ES-I3 (cell line): ENCODE results near the gene DPP10.

Source experiments
- H3K36me3 ChIP-seq: 2 replicates; pipeline ENCODE4 v1.6.1; 2013; ENCODE audit warnings: mild to moderate bottlenecking, low read length, control low read depth, moderate library complexity; ENCODE audit not compliant: insufficient read depth
- H3K4me1 ChIP-seq: 2 replicates; pipeline ENCODE4 v1.6.1; 2013; ENCODE audit warnings: mild to moderate bottlenecking, control low read depth, low read length; ENCODE audit not compliant: insufficient read depth
- H3K9ac ChIP-seq: 2 replicates; pipeline ENCODE4 v1.6.1; 2013; ENCODE audit warnings: low read depth, mild to moderate bottlenecking, low read length, moderate library complexity
- H3K9me3 ChIP-seq: 2 replicates; pipeline ENCODE4 v1.6.1; 2013; ENCODE audit warnings: mild to moderate bottlenecking, low read length, moderate library complexity; ENCODE audit not compliant: control insufficient read depth, insufficient read depth

Gene DPP10

GRCh38 chr2:114527330-114527983, 85.0 kb downstream of the DPP10 start:
- no peaks in the 10 kb centered on the region for H3K4me1 ChIP-seq
- H3K36me3 ChIP-seq = no peaks in the 10 kb centered on the region

GRCh38 chr2:114534116-114535084, 92.0 kb downstream of the DPP10 start:
- Histone ChIP-seq H3K4me1 (no peaks in the 10 kb centered on the region), H3K9ac (no peak overlapping the region), H3K36me3 (no peaks in the 10 kb centered on the region), H3K9me3 (no peaks in the 10 kb centered on the region)

More at GRCh38 chr2:114527330-114527983, 85.0 kb downstream of the DPP10 start:
- Histone ChIP-seq H3K9ac (no peak overlapping the region), H3K9me3 (no peaks in the 10 kb centered on the region)

- Histone ChIP-seq H3K9me3 (no peaks in the 10 kb centered on the region), H3K9ac (no peak overlapping the region), H3K36me3 (no peaks in the 10 kb centered on the region), H3K4me1 (no peaks in the 10 kb centered on the region)
Measured at GRCh38 chr2:114537777-114538176, 95.3 kb downstream of the DPP10 start.

- Histone ChIP-seq H3K9me3 (no peaks in the 10 kb centered on the region), H3K4me1 (no peaks in the 10 kb centered on the region), H3K9ac (no peak overlapping the region), H3K36me3 (no peaks in the 10 kb centered on the region)
Measured at GRCh38 chr2:114542695-114543094, 100.3 kb downstream of the DPP10 start.

GRCh38 chr2:114543236-114543766, 100.9 kb downstream of the DPP10 start:
- no peaks in the 10 kb centered on the region for H3K9me3 ChIP-seq
- H3K4me1 ChIP-seq = no peaks in the 10 kb centered on the region
- H3K9ac ChIP-seq = no peak overlapping the region
- no peaks in the 10 kb centered on the region for H3K36me3 ChIP-seq

GRCh38 chr2:114545052-114545451, 102.6 kb downstream of the DPP10 start:
- Histone ChIP-seq H3K4me1 (no peaks in the 10 kb centered on the region), H3K9ac (no peak overlapping the region), H3K9me3 (no peaks in the 10 kb centered on the region), H3K36me3 (no peaks in the 10 kb centered on the region)

GRCh38 chr2:114546531-114546930, 104.1 kb downstream of the DPP10 start:
- Histone ChIP-seq H3K4me1 (no peaks in the 10 kb centered on the region), H3K9me3 (no peaks in the 10 kb centered on the region), H3K9ac (no peak overlapping the region), H3K36me3 (no peaks in the 10 kb centered on the region)

GRCh38 chr2:114548151-114548550, 105.7 kb downstream of the DPP10 start:
- Histone ChIP-seq H3K9me3 (no peaks in the 10 kb centered on the region), H3K4me1 (no peaks in the 10 kb centered on the region), H3K36me3 (no peaks in the 10 kb centered on the region), H3K9ac (no peak overlapping the region)

GRCh38 chr2:114550364-114550763, 107.9 kb downstream of the DPP10 start:
- Histone ChIP-seq H3K4me1 (no peaks in the 10 kb centered on the region), H3K9me3 (no peaks in the 10 kb centered on the region)

GRCh38 chr2:114550895-114551793, 108.7 kb downstream of the DPP10 start:
- Histone ChIP-seq H3K9me3 (no peaks in the 10 kb centered on the region), H3K4me1 (no peaks in the 10 kb centered on the region), H3K36me3 (no peaks in the 10 kb centered on the region), H3K9ac (no peak overlapping the region)

More at GRCh38 chr2:114550364-114550763, 107.9 kb downstream of the DPP10 start:
- Histone ChIP-seq H3K36me3 (no peaks in the 10 kb centered on the region), H3K9ac (no peak overlapping the region)

- no peaks in the 10 kb centered on the region for H3K36me3 ChIP-seq
- no peaks in the 10 kb centered on the region for H3K4me1 ChIP-seq
- no peaks in the 10 kb centered on the region for H3K9me3 ChIP-seq
- H3K9ac ChIP-seq = no peak overlapping the region
Measured at GRCh38 chr2:114553027-114553426, 110.6 kb downstream of the DPP10 start.

GRCh38 chr2:114569166-114569565, 126.7 kb downstream of the DPP10 start:
- Histone ChIP-seq H3K4me1 (no peaks in the 10 kb centered on the region), H3K9ac (no peak overlapping the region), H3K9me3 (no peaks in the 10 kb centered on the region), H3K36me3 (no peaks in the 10 kb centered on the region)

- Histone ChIP-seq H3K4me1 (peaks cover 3% of the 10 kb centered on the region; the same call in 1 of the 2 replicates), H3K9me3 (no peaks in the 10 kb centered on the region), H3K36me3 (no peaks in the 10 kb centered on the region), H3K9ac (no peak overlapping the region)
Measured at GRCh38 chr2:114577657-114578056, 135.2 kb downstream of the DPP10 start.

GRCh38 chr2:114579542-114579941, 137.1 kb downstream of the DPP10 start:
- Histone ChIP-seq H3K9me3 (no peaks in the 10 kb centered on the region), H3K4me1 (peaks cover 3% of the 10 kb centered on the region; the same call in 1 of the 2 replicates), H3K36me3 (no peaks in the 10 kb centered on the region), H3K9ac (no peak overlapping the region)
